Measurements from ENCODE around the gene SMYD3.

GRCh38 chr1:245915841-245916240, 591.2 kb downstream of the SMYD3 start:
- TF ChIP-seq POLR2A (IDR thresholded peaks at IDR 0.05; ENCODE audit: low read length) (no peak), BHLHE40 (IDR thresholded peaks at IDR 0.05; ENCODE audit: low read depth, low read length) (no peak), GATA3 (IDR thresholded peaks at IDR 0.05; ENCODE audit: borderline replicate concordance) (no peak), REST (IDR thresholded peaks at IDR 0.05) (no peak), MAX (IDR thresholded peaks at IDR 0.05) (no peak), CTCF (IDR thresholded peaks at IDR 0.05) (no peak), USF2 (IDR thresholded peaks at IDR 0.05) (no peak), MAZ (IDR thresholded peaks at IDR 0.05; ENCODE audit: borderline replicate concordance, low read depth, low read length) (no peak), RCOR1 (IDR thresholded peaks at IDR 0.05; ENCODE audit: low read depth, low read length) (no peak), RAD21 (conservative IDR thresholded peaks at IDR 0.05 in 1 of 2, IDR thresholded peaks at IDR 0.05 in 1 of 2) (no peak), RNF2 (IDR thresholded peaks at IDR 0.05; ENCODE audit: borderline replicate concordance, low read depth) (no peak), MYC (IDR thresholded peaks at IDR 0.05; ENCODE audit: borderline replicate concordance, low read length) (no peak)
